T47D (cell line): ENCODE data around the gene CD69.

ENCODE experiments used
- DNase-seq, 2 experiments: peaks; one replicate each; pipeline versions ENCODE4 v3.0.0 to v3.0.0-alpha.2; 2011 to 2012; ENCODE audit warnings: low read depth in 1 of 2, low spot score in 1 of 2
- JUND ChIP-seq: IDR thresholded peaks from 2 replicates; pipeline ENCODE4 v1.6.1; 2012; ENCODE audit warnings: low read depth
- in situ Hi-C: cut with HindIII; loops from 2 replicates; pipeline ENCODE4 v1.10.0; 2016; ENCODE audit warnings: low sequenced_read_pairs, low pct_unique_long_range_greater_than_20kb

Gene CD69

GRCh38 chr12:9736936-9737705, 23.6 kb downstream of the CD69 start:
- no peak for DNase-seq

GRCh38 chr12:9735601-9736000, 25.1 kb downstream of the CD69 start:
- in situ Hi-C loops = no loop called here
- no peak for TF ChIP-seq JUND
- no peak for DNase-seq

More at GRCh38 chr12:9736936-9737705, 23.6 kb downstream of the CD69 start:
- in situ Hi-C loops = no loop called here
- no peak for TF ChIP-seq JUND

GRCh38 chr12:9732921-9733461, 27.7 kb downstream of the CD69 start, which contains the start of gene CLECL1:
Gene CLECL1 (minus strand): TSS chr12:9733097.
- TF ChIP-seq JUND = no peak
- DNase-seq = no peak
- in situ Hi-C loops = no loop called here

GRCh38 chr12:9731797-9732196, 28.9 kb downstream of the CD69 start:
- TF ChIP-seq JUND = no peak
- in situ Hi-C loops = no loop called here
- no peak for DNase-seq

- in situ Hi-C loops = no loop called here
- DNase-seq = no peak
- no peak for TF ChIP-seq JUND
Observed at GRCh38 chr12:9731393-9731792, 29.3 kb downstream of the CD69 start.

- in situ Hi-C loops = no loop called here
- no peak for DNase-seq
- no peak for TF ChIP-seq JUND
Observed at GRCh38 chr12:9730591-9730990, 30.1 kb downstream of the CD69 start.

GRCh38 chr12:9730011-9730410, 30.7 kb downstream of the CD69 start:
- no peak for TF ChIP-seq JUND
- in situ Hi-C loops = no loop called here
- no peak for DNase-seq

GRCh38 chr12:9729082-9729481, 31.6 kb downstream of the CD69 start:
- TF ChIP-seq JUND = no peak
- no peak for DNase-seq
- in situ Hi-C loops = no loop called here

GRCh38 chr12:9727813-9728212, 32.9 kb downstream of the CD69 start:
- no peak for TF ChIP-seq JUND
- in situ Hi-C loops = no loop called here
- no peak for DNase-seq

- in situ Hi-C loops = no loop called here
- no peak for TF ChIP-seq JUND
- no peak for DNase-seq
Observed at GRCh38 chr12:9725213-9725870, 35.4 kb downstream of the CD69 start.

- no peak for DNase-seq
- in situ Hi-C loops = no loop called here
- no peak for TF ChIP-seq JUND
Observed at GRCh38 chr12:9724023-9724422, 36.7 kb downstream of the CD69 start.

GRCh38 chr12:9721394-9722092, 39.2 kb downstream of the CD69 start:
- DNase-seq = peak in 1 of 2 experiments; percentile 37
- TF ChIP-seq JUND = no peak
- in situ Hi-C loops = no loop called here

GRCh38 chr12:9719790-9720189, 40.9 kb downstream of the CD69 start:
- no peak for DNase-seq
- in situ Hi-C loops = no loop called here
- no peak for TF ChIP-seq JUND
